Measurements from ENCODE around the gene NUP58. TPM values are rescaled to one million over a fixed set of nuclear protein-coding genes. Genes with fewer than 3 reads are reported as not detected.

The NUP58 gene
- total and polyA plus RNA-seq, 9 of the 15 experiments (the other 6 are each of a cell fraction or from before 2014, with no cell fraction given), result 12.5 to 98.0 (median 42.6) TPM

DNA sequence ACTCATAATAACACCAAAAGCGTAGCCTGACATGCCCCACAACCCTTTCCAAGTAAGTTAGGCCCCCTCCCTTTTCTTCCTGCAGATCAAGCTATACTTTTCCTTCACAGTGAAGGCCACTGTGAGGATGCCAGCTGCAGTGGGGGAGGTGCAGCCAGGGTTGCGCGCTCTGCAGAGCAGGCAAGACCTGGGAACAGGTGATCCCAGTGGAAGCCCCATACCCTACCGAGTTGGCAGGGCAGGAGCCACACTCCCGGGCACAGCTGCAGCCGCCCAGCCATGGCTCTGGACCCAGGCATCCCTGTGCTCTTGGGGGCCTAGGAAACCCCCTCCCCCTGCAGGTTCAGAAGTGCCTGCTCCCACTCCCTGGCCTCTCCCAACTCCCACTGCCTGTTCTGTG is 32.9 kb upstream of the NUP58 start:
- no peaks in the 10 kb centered on the region for H4K20me1 ChIP-seq (replicated peaks; ENCODE audit: control insufficient read depth, insufficient read depth, low read length)
- no peak overlapping the region for H3K4me2 ChIP-seq (ENCODE audit: insufficient read depth, low read length)
- no peak overlapping the region for H3K4me3 ChIP-seq
- ChIA-PET POLR2A (interaction anchor here (0.6 kb wide), 1 partner anchor 258 kb away, joined by 3 read pairs; no protein-coding TSS in a partner anchor), CTCF (ENCODE audit: low intra/inter-chr PET ratio) (no interaction called here)
- H2AFZ ChIP-seq (ENCODE audit: low read depth, low read length), result no peak overlapping the region
- DNase-seq (ENCODE audit: extremely low read depth in 1 of 4, low spot score in 3 of 4) (no peak), ATAC-seq (no peak), FAIRE-seq (no peak)
- H3K27ac ChIP-seq (ENCODE audit: extremely low read depth, low read depth, low read length), result no peak overlapping the region
- 72% methylated on average over 3 of the region's 6 CpGs for WGBS (ENCODE audit: insufficient coverage, low coverage, missing lambda C conversion rate)
- intact Hi-C loops (cut with micrococcal nuclease) (no loop called here), in situ Hi-C loops (cut with MboI) (no loop called here)
- H3K9ac ChIP-seq (ENCODE audit: insufficient read depth in 1 of 2, low read depth in 2 of 2, low read length in 2 of 2), result no peak overlapping the region
- H3K36me3 ChIP-seq (ENCODE audit: control insufficient read depth, insufficient read depth, low read length), result peaks cover 14% of the 10 kb centered on the region; the same call in 2 of the 3 replicates
- H3K9me3 ChIP-seq (replicated peaks; ENCODE audit: control insufficient read depth, insufficient read depth, low read depth, low read length), result no peaks in the 10 kb centered on the region
- TF ChIP-seq, protein P1, sequence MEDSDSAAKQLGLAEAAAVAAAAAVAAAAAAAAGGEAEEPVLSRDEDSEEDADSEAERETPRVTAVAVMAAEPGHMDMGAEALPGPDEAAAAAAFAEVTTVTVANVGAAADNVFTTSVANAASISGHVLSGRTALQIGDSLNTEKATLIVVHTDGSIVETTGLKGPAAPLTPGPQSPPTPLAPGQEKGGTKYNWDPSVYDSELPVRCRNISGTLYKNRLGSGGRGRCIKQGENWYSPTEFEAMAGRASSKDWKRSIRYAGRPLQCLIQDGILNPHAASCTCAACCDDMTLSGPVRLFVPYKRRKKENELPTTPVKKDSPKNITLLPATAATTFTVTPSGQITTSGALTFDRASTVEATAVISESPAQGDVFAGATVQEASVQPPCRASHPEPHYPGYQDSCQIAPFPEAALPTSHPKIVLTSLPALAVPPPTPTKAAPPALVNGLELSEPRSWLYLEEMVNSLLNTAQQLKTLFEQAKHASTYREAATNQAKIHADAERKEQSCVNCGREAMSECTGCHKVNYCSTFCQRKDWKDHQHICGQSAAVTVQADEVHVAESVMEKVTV (CRISPR knock-in tag; IDR thresholded peaks at IDR 0.05), result no peak
- TF ChIP-seq SIN3B (IDR thresholded peaks at IDR 0.05; ENCODE audit: low read depth) (no peak), PHTF2 (CRISPR knock-in tag; IDR thresholded peaks at IDR 0.05) (no peak), TEAD2 (tag; IDR thresholded peaks at IDR 0.05) (no peak), SRSF1 (IDR thresholded peaks at IDR 0.05; ENCODE audit: low read depth, low read length) (no peak), RB1 (IDR thresholded peaks at IDR 0.05; ENCODE audit: low read depth) (no peak), THRAP3 (IDR thresholded peaks at IDR 0.05; ENCODE audit: borderline replicate concordance) (no peak)
- TF ChIP-seq, protein P2, sequence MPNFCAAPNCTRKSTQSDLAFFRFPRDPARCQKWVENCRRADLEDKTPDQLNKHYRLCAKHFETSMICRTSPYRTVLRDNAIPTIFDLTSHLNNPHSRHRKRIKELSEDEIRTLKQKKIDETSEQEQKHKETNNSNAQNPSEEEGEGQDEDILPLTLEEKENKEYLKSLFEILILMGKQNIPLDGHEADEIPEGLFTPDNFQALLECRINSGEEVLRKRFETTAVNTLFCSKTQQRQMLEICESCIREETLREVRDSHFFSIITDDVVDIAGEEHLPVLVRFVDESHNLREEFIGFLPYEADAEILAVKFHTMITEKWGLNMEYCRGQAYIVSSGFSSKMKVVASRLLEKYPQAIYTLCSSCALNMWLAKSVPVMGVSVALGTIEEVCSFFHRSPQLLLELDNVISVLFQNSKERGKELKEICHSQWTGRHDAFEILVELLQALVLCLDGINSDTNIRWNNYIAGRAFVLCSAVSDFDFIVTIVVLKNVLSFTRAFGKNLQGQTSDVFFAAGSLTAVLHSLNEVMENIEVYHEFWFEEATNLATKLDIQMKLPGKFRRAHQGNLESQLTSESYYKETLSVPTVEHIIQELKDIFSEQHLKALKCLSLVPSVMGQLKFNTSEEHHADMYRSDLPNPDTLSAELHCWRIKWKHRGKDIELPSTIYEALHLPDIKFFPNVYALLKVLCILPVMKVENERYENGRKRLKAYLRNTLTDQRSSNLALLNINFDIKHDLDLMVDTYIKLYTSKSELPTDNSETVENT (CRISPR knock-in tag; IDR thresholded peaks at IDR 0.05), result no peak
- TF ChIP-seq, protein P3, sequence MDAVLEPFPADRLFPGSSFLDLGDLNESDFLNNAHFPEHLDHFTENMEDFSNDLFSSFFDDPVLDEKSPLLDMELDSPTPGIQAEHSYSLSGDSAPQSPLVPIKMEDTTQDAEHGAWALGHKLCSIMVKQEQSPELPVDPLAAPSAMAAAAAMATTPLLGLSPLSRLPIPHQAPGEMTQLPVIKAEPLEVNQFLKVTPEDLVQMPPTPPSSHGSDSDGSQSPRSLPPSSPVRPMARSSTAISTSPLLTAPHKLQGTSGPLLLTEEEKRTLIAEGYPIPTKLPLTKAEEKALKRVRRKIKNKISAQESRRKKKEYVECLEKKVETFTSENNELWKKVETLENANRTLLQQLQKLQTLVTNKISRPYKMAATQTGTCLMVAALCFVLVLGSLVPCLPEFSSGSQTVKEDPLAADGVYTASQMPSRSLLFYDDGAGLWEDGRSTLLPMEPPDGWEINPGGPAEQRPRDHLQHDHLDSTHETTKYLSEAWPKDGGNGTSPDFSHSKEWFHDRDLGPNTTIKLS (IDR thresholded peaks at IDR 0.05; ENCODE audit: borderline replicate concordance, low read depth), result no peak
- TF ChIP-seq, protein P4, sequence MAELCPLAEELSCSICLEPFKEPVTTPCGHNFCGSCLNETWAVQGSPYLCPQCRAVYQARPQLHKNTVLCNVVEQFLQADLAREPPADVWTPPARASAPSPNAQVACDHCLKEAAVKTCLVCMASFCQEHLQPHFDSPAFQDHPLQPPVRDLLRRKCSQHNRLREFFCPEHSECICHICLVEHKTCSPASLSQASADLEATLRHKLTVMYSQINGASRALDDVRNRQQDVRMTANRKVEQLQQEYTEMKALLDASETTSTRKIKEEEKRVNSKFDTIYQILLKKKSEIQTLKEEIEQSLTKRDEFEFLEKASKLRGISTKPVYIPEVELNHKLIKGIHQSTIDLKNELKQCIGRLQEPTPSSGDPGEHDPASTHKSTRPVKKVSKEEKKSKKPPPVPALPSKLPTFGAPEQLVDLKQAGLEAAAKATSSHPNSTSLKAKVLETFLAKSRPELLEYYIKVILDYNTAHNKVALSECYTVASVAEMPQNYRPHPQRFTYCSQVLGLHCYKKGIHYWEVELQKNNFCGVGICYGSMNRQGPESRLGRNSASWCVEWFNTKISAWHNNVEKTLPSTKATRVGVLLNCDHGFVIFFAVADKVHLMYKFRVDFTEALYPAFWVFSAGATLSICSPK (IDR thresholded peaks at IDR 0.05; ENCODE audit: borderline replicate concordance), result no peak
- TF ChIP-seq, protein P5, sequence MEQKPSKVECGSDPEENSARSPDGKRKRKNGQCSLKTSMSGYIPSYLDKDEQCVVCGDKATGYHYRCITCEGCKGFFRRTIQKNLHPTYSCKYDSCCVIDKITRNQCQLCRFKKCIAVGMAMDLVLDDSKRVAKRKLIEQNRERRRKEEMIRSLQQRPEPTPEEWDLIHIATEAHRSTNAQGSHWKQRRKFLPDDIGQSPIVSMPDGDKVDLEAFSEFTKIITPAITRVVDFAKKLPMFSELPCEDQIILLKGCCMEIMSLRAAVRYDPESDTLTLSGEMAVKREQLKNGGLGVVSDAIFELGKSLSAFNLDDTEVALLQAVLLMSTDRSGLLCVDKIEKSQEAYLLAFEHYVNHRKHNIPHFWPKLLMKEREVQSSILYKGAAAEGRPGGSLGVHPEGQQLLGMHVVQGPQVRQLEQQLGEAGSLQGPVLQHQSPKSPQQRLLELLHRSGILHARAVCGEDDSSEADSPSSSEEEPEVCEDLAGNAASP (IDR thresholded peaks at IDR 0.05), result no peak
- no peaks in the 10 kb centered on the region for H3K79me2 ChIP-seq (ENCODE audit: control insufficient read depth, insufficient read depth, low read length)
- no peaks in the 10 kb centered on the region; a peak in 1 of 5 replicates for H3K4me1 ChIP-seq (replicated peaks in 1 of 2; ENCODE audit: control insufficient read depth in 2 of 2, insufficient read depth in 2 of 2, low read length in 2 of 2)
- H3K9me1 ChIP-seq (ENCODE audit: control insufficient read depth, insufficient read depth, low read length), result no peaks in the 10 kb centered on the region
- BruUV-seq (replicated peaks), result no TSS peak
- no peaks in the 10 kb centered on the region for H3K27me3 ChIP-seq (ENCODE audit: control insufficient read depth in 2 of 2, insufficient read depth in 2 of 2, low read length in 2 of 2)
